ENCODE measurements around the gene RTN4R. TPM values are rescaled to one million over a fixed set of nuclear protein-coding genes. Genes with fewer than 3 reads are reported as not detected.

The RTN4R gene
- total and polyA plus RNA-seq, 2 of the 13 experiments (the other 11 are each of a cell fraction or from before 2014, with no cell fraction given): 0.22 to 0.77 TPM

DNA sequence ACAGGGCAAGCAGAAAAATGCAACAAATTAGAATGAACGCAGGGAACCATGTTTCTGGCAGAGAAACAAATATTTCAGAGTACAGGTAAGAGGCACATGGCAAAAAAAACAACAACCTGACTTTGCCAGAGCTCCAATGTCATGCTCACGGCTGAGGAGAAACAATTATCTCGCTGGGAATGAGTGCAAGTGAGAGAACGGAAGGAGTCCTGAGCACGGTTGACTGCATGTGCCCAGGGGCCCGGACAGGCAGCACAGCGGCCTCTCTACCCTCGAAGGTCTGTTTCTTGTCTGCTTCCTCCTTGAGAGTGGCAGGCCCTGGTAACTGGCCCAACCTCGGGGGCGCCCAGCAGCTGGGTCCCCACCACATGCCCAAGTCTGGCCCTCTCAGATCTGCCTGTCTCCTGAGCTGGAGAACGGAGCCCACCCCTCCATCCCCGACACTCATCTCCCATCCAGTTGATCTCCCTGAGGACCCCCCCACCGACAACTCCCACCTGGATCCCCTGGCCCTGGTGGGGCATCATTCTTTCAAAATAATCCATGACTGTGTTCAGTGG, 24.6 kb upstream of the RTN4R start:
- no peak for FAIRE-seq
- Histone ChIP-seq H3K27ac (ENCODE audit: extremely low read length, insufficient read depth, low read length) (no peak overlapping the region), H3K9me3 (ENCODE audit: low read length) (no peaks in the 10 kb centered on the region), H3K9ac (ENCODE audit: insufficient read depth, low read depth, low read length) (no peak overlapping the region), H3K4me2 (ENCODE audit: low read depth, low read length) (no peak overlapping the region), H3K4me1 (ENCODE audit: insufficient read depth, low read length) (no peaks in the 10 kb centered on the region), H3K36me3 (replicated peaks in 1 of 2; ENCODE audit: control insufficient read depth in 1 of 2, insufficient read depth in 2 of 2, low read length in 2 of 2) (no peaks in the 10 kb centered on the region), H2AFZ (ENCODE audit: low read length) (no peak overlapping the region), H3K27me3 (ENCODE audit: control insufficient read depth in 1 of 2, insufficient read depth in 2 of 2, low read length in 2 of 2) (peaks cover 8 to 70% of the 10 kb centered on the region in 2 experiments; a peak in 4 of 5 replicates), H3K4me3 (replicated peaks in 1 of 3; ENCODE audit: insufficient read depth in 1 of 3, low read depth in 2 of 3, low read length in 3 of 3) (no peak overlapping the region), H4K20me1 (ENCODE audit: insufficient read depth, low read length) (no peaks in the 10 kb centered on the region), H3K79me2 (ENCODE audit: insufficient read depth, low read length) (no peaks in the 10 kb centered on the region)
- no peak for TF ChIP-seq NFRKB (IDR thresholded peaks at IDR 0.05)
- no peak for TF ChIP-seq ZNF337 (CRISPR knock-in tag; IDR thresholded peaks at IDR 0.05; ENCODE audit: borderline replicate concordance, low read depth)
- no peak for TF ChIP-seq PCBP2 (optimal IDR thresholded peaks at IDR 0.05; ENCODE audit: low read depth, low read length, poor library complexity, severe bottlenecking)
- TF ChIP-seq CBX1 (IDR thresholded peaks at IDR 0.05; ENCODE audit: low read depth): no peak
- TF ChIP-seq ZNF883 (CRISPR knock-in tag; IDR thresholded peaks at IDR 0.05; ENCODE audit: not compliant biosample characterization): no peak
- TF ChIP-seq SETDB1 (CRISPR knock-in tag; IDR thresholded peaks at IDR 0.05; ENCODE audit: borderline replicate concordance): no peak
- TF ChIP-seq FOXP1 (IDR thresholded peaks at IDR 0.05): no peak
- no peak for TF ChIP-seq FOXP1 (CRISPR knock-in tag; IDR thresholded peaks at IDR 0.05)
- no peak for TF ChIP-seq ZNF7 (CRISPR knock-in tag; IDR thresholded peaks at IDR 0.05)
- TF ChIP-seq, protein P1, sequence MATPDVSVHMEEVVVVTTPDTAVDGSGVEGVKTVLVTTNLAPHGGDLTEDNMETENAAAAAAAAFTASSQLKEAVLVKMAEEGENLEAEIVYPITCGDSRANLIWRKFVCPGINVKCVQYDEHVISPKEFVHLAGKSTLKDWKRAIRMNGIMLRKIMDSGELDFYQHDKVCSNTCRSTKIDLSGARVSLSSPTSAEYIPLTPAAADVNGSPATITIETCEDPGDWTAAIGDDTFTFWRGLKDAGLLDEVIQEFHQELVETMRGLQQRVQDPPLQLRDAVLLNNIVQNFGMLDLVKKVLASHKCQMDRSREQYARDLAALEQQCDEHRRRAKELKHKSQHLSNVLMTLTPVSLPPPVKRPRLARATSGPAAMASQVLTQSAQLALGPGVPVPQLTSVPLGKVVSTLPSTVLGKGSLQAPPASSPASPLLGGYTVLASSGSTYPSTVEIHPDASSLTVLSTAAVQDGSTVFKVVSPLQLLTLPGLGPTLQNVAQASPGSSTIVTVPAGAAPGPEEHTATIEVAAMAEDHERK (CRISPR knock-in tag; IDR thresholded peaks at IDR 0.05; ENCODE audit: low read depth): no peak
- POLR2A ChIA-PET: no interaction called here
- intact Hi-C loops (cut with micrococcal nuclease; ENCODE audit: unreplicated experiment): no loop called here
- BruUV-seq (replicated peaks): no TSS peak
- CTCF ChIA-PET (ENCODE audit: low intra/inter-chr PET ratio, low total read pairs): no interaction called here
- no peak for ATAC-seq
- 15% methylated on average over 11 of the region's 13 CpGs for WGBS (ENCODE audit: low lambda C conversion rate)
- in situ Hi-C loops (cut with HindIII; ENCODE audit: extremely low pct_ligation_motif_present, low pct_unique_long_range_greater_than_20kb): loop anchor here (25.0 kb wide), 1 partner anchor 1330 kb away; no protein-coding TSS in a partner anchor
- DNase-seq (ENCODE audit: low spot score): no peak

Data from HepG2 (cell line).